ENCODE results near the gene DPYD. TPM values are rescaled to one million over a fixed set of nuclear protein-coding genes. Genes with fewer than 3 reads are reported as not detected.
"Not testable (repeated sequence)": the region's sequence is repeated elsewhere in the genome, so short reads cannot be mapped to it uniquely, and the experiment has no call there.

Gene DPYD
- polyA plus RNA-seq, 1 of the 3 experiments (the other 2 are of a cell fraction) = 23.0 TPM

DNA sequence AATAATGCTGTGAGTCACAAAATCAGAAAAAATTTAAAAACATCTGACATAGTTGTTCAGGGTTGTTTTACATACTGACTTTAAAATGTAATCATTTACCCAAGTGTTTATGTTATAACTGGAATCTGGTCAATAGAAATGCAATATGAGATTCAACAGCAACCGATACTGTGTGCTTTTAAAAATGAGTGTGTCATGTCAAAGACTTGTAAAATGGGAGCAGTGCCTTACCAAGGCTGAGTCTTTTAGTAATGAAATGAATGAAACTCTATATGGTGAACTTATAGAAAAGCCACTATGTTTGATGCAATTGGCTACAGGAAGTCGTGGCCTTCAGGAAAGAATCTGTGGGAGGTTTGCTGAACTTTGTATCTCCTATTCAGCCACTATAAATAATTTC lies 570.2 kb downstream of the DPYD start:
- Histone ChIP-seq H3K36me3 (replicated peaks in 1 of 2; ENCODE audit: control insufficient read depth in 1 of 2, insufficient read depth in 2 of 2, low read length in 1 of 2) (peaks cover 0 to 7% of the 10 kb centered on the region in 2 experiments), H2AFZ (ENCODE audit: low read depth) (no peak overlapping the region), H3K4me3 (ENCODE audit: low read depth in 2 of 2, low read length in 1 of 2) (no peak overlapping the region), H3K27ac (ENCODE audit: low read depth in 2 of 2, low read length in 1 of 2) (peak overlapping the region in 1 of 2 experiments; percentile 17; a peak in 2 of 4 replicates), H3K9me3 (no peaks in the 10 kb centered on the region), H3K79me2 (ENCODE audit: insufficient read depth) (no peaks in the 10 kb centered on the region), H3K9ac (no peak overlapping the region), H3F3A (replicated peaks; ENCODE audit: insufficient read depth) (peaks cover 5% of the 10 kb centered on the region), H3K9me2 (no peaks in the 10 kb centered on the region), H3K27me3 (ENCODE audit: insufficient read depth) (no peaks in the 10 kb centered on the region), H3K4me2 (no peak overlapping the region), H4K20me1 (ENCODE audit: insufficient read depth) (no peaks in the 10 kb centered on the region), H3K4me1 (ENCODE audit: control insufficient read depth in 1 of 2, insufficient read depth in 2 of 2, low read depth in 1 of 2, low read length in 1 of 2) (peaks cover 0 to 9% of the 10 kb centered on the region in 2 experiments; a peak in 3 of 4 replicates)
- DNase-seq = no peak
- TF ChIP-seq, protein P1, sequence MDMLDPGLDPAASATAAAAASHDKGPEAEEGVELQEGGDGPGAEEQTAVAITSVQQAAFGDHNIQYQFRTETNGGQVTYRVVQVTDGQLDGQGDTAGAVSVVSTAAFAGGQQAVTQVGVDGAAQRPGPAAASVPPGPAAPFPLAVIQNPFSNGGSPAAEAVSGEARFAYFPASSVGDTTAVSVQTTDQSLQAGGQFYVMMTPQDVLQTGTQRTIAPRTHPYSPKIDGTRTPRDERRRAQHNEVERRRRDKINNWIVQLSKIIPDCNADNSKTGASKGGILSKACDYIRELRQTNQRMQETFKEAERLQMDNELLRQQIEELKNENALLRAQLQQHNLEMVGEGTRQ (IDR thresholded peaks at IDR 0.05; ENCODE audit: borderline replicate concordance, low read depth, low read length) = no peak
- no peak for TF ChIP-seq CHD2 (IDR thresholded peaks at IDR 0.05; ENCODE audit: low read length, partially characterized antibody)
- no peak for TF ChIP-seq NRF1 (IDR thresholded peaks at IDR 0.05; ENCODE audit: low read depth, low read length)
- no peak for TF ChIP-seq TEAD4 (IDR thresholded peaks at IDR 0.05; ENCODE audit: borderline replicate concordance, insufficient read depth)
- TF ChIP-seq MEF2A (IDR thresholded peaks at IDR 0.05; ENCODE audit: borderline replicate concordance, low read depth) = no peak
- no peak for TF ChIP-seq TCF12 (IDR thresholded peaks at IDR 0.05)
- TF ChIP-seq RAD21 (IDR thresholded peaks at IDR 0.05; ENCODE audit: low read length) = no peak
- TF ChIP-seq RFX5 (IDR thresholded peaks at IDR 0.05; ENCODE audit: low read length) = no peak
- no peak for TF ChIP-seq FOXM1 (IDR thresholded peaks at IDR 0.05; ENCODE audit: low read depth)
- TF ChIP-seq RCOR1 (IDR thresholded peaks at IDR 0.05; ENCODE audit: low read length) = no peak
- no peak for TF ChIP-seq EZH2phosphoT487 (IDR thresholded peaks at IDR 0.05; ENCODE audit: borderline replicate concordance, low read depth)
- TF ChIP-seq TAF1 (IDR thresholded peaks at IDR 0.05; ENCODE audit: borderline replicate concordance, low read depth, low read length) = no peak
- no peak for TF ChIP-seq SIN3A (IDR thresholded peaks at IDR 0.05; ENCODE audit: borderline replicate concordance, low read depth, low read length)
- TF ChIP-seq GABPA (IDR thresholded peaks at IDR 0.05; ENCODE audit: low read depth) = no peak
- TF ChIP-seq POLR2AphosphoS5 (IDR thresholded peaks at IDR 0.05; ENCODE audit: low read depth, low read length) = no peak
- CTCF ChIA-PET = no interaction called here
- POLR2A ChIA-PET = no interaction called here
- 61% methylated on average over 2 of the region's 2 CpGs for WGBS (ENCODE audit: low lambda C conversion rate)

DNA sequence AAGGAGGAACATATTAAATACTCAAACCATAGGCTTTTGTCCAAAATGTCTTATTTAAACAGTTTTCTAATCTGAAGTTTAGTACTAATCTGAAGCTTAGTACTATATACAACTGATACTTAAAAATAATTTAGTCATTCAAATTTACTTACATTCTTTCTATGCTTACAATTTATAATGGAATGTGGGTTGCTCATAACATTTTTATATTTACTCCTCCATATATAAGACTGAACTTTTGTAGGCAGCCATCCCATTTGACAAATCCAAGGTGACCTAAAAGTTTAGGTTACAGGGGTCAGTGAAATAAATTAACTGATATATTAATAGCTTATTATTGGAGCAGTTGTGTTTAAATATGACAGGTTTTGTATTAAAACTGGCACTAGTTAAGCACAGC lies 570.6 kb downstream of the DPYD start:
- no peak for DNase-seq
- TF ChIP-seq SIN3A (IDR thresholded peaks at IDR 0.05; ENCODE audit: borderline replicate concordance, low read depth, low read length) = no peak
- TF ChIP-seq MEF2A (IDR thresholded peaks at IDR 0.05; ENCODE audit: borderline replicate concordance, low read depth) = no peak
- TF ChIP-seq, protein P1 (IDR thresholded peaks at IDR 0.05; ENCODE audit: borderline replicate concordance, low read depth, low read length) = no peak
- no peak for TF ChIP-seq GABPA (IDR thresholded peaks at IDR 0.05; ENCODE audit: low read depth)
- no peaks in the 10 kb centered on the region for H4K20me1 ChIP-seq (ENCODE audit: insufficient read depth)
- H3F3A ChIP-seq (replicated peaks; ENCODE audit: insufficient read depth) = peaks cover 5% of the 10 kb centered on the region
- H3K9me2 ChIP-seq = no peaks in the 10 kb centered on the region
- H3K4me2 ChIP-seq = no peak overlapping the region
- no peaks in the 10 kb centered on the region for H3K79me2 ChIP-seq (ENCODE audit: insufficient read depth)
- ChIA-PET CTCF (no interaction called here), POLR2A (no interaction called here)
- H3K4me3 ChIP-seq (ENCODE audit: low read depth in 2 of 2, low read length in 1 of 2) = no peak overlapping the region
- peak overlapping the region in 1 of 2 experiments; percentile 17; a peak in 1 of 4 replicates for H3K27ac ChIP-seq (ENCODE audit: low read depth in 2 of 2, low read length in 1 of 2)
- H3K9ac ChIP-seq = no peak overlapping the region
- no peaks in the 10 kb centered on the region for H3K9me3 ChIP-seq
- H2AFZ ChIP-seq (ENCODE audit: low read depth) = no peak overlapping the region
- H3K4me1 ChIP-seq (ENCODE audit: control insufficient read depth in 1 of 2, insufficient read depth in 2 of 2, low read depth in 1 of 2, low read length in 1 of 2) = peaks cover 0 to 9% of the 10 kb centered on the region in 2 experiments; a peak in 3 of 4 replicates
- H3K36me3 ChIP-seq (replicated peaks in 1 of 2; ENCODE audit: control insufficient read depth in 1 of 2, insufficient read depth in 2 of 2, low read length in 1 of 2) = peaks cover 0 to 4% of the 10 kb centered on the region in 2 experiments
- no peaks in the 10 kb centered on the region for H3K27me3 ChIP-seq (ENCODE audit: insufficient read depth)

DNA sequence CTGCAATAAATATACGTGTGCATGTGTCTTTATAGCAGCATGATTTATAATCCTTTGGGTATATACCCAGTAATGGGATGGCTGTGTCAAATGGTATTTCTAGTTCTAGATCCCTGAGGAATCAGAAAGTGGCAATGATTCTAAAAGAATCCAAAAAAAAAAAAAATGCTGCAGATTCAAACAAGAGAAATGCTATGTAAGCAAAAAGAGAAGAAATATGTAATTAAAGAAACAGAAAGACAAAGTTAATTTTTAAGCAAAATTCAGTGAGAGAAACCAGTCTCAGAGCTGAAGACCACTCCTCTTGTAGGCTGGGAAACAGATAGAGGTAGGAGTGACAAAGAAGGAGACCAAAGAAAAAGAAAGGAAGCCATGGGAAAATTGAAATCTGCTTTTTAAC lies 571.0 kb downstream of the DPYD start:
- H2AFZ ChIP-seq (ENCODE audit: low read depth); CTCF ChIA-PET; H3K9me2 ChIP-seq; H3K36me3 ChIP-seq (replicated peaks in 1 of 2; ENCODE audit: control insufficient read depth in 1 of 2, insufficient read depth in 2 of 2, low read length in 1 of 2); POLR2A ChIA-PET; H3K27me3 ChIP-seq (ENCODE audit: insufficient read depth); H4K20me1 ChIP-seq (ENCODE audit: insufficient read depth); H3F3A ChIP-seq (replicated peaks; ENCODE audit: insufficient read depth); H3K9ac ChIP-seq; H3K4me1 ChIP-seq (ENCODE audit: control insufficient read depth in 1 of 2, insufficient read depth in 2 of 2, low read depth in 1 of 2, low read length in 1 of 2); H3K4me2 ChIP-seq; H3K9me3 ChIP-seq; H3K79me2 ChIP-seq (ENCODE audit: insufficient read depth); H3K27ac ChIP-seq (ENCODE audit: low read depth in 2 of 2, low read length in 1 of 2); H3K4me3 ChIP-seq (ENCODE audit: low read depth in 2 of 2, low read length in 1 of 2); DNase-seq: not testable (repeated sequence)
- 82% methylated on average over 1 of the region's 1 CpG for WGBS (ENCODE audit: low lambda C conversion rate)
